ENCODE results near the gene TWIST2. TPM values are rescaled to one million over a fixed set of nuclear protein-coding genes. Genes with fewer than 3 reads are reported as not detected.

The TWIST2 gene
- total and polyA plus RNA-seq, 9 of the 15 experiments (the other 6 are each of a cell fraction or from before 2014, with no cell fraction given) = not detected

- TF ChIP-seq CLOCK (CRISPR knock-in tag; IDR thresholded peaks at IDR 0.05; ENCODE audit: borderline replicate concordance) (no peak), ATF4 (CRISPR knock-in tag; IDR thresholded peaks at IDR 0.05) (no peak), DEAF1 (CRISPR knock-in tag; IDR thresholded peaks at IDR 0.05) (no peak), SMARCB1 (IDR thresholded peaks at IDR 0.05; ENCODE audit: insufficient read length, low read depth) (no peak), ILK (tag; IDR thresholded peaks at IDR 0.05; ENCODE audit: borderline replicate concordance, low read depth) (no peak)
Observed at GRCh38 chr2:238848976-238849853, 1.3 kb downstream of the TWIST2 start (continued).

Measured in K562 (cell line).